Measurements from ENCODE around the gene CDH4.

DNA sequence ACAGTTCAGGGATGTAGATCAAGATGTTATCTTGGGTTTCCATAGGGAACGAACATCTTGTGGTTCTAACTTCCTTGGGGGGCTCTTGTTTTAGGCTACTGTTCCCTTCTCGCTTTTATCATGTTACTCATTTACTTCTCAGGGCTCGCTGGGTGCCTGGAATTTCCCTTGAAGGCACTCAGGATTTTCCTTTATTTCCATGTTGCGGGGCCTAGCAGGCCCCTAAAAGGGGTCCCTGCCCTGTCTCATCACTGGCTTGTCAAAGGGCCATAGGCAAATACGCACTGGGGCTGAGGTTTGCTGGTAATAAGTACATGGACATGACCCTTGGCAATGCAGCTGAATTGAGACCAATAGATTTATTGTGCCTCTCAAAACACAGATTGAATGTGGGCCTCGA lies 262.3 kb downstream of the CDH4 start:
- TF ChIP-seq POLR2A (IDR thresholded peaks at IDR 0.05) (no peak), POLR2AphosphoS5 (IDR thresholded peaks at IDR 0.05) (no peak)
- TF ChIP-seq, protein P1, sequence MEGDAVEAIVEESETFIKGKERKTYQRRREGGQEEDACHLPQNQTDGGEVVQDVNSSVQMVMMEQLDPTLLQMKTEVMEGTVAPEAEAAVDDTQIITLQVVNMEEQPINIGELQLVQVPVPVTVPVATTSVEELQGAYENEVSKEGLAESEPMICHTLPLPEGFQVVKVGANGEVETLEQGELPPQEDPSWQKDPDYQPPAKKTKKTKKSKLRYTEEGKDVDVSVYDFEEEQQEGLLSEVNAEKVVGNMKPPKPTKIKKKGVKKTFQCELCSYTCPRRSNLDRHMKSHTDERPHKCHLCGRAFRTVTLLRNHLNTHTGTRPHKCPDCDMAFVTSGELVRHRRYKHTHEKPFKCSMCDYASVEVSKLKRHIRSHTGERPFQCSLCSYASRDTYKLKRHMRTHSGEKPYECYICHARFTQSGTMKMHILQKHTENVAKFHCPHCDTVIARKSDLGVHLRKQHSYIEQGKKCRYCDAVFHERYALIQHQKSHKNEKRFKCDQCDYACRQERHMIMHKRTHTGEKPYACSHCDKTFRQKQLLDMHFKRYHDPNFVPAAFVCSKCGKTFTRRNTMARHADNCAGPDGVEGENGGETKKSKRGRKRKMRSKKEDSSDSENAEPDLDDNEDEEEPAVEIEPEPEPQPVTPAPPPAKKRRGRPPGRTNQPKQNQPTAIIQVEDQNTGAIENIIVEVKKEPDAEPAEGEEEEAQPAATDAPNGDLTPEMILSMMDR (IDR thresholded peaks at IDR 0.05 in 8 of 11, conservative IDR thresholded peaks at IDR 0.05 in 3 of 11): no peak
